Osteocyte (in vitro differentiated cells): ENCODE results near the gene TMEM271. TPM values are rescaled to one million over a fixed set of nuclear protein-coding genes. Genes with fewer than 3 reads are reported as not detected.
A peak's percentile ranks its signal among the peaks of the same experiment; 100 is the strongest.

Experiments used
- DNase-seq: peaks from one replicate; pipeline ENCODE4 v3.0.0; 2021; ENCODE audit warnings: mixed read lengths; ENCODE audit not compliant: unreplicated experiment; ENCODE audit errors: extremely low spot score
- H3K27ac Mint-ChIP-seq: one replicate; pipeline ENCODE4 v1.8.0; 2021; ENCODE audit warnings: mild to moderate bottlenecking, mixed read lengths; ENCODE audit not compliant: unreplicated experiment
- H3K27me3 Mint-ChIP-seq: one replicate; pipeline ENCODE4 v1.8.0; 2021; ENCODE audit warnings: mixed read lengths; ENCODE audit not compliant: unreplicated experiment
- H3K36me3 Mint-ChIP-seq: one replicate; pipeline ENCODE4 v1.8.0; 2021; ENCODE audit warnings: mixed read lengths; ENCODE audit not compliant: unreplicated experiment
- H3K4me1 Mint-ChIP-seq: one replicate; pipeline ENCODE4 v1.8.0; 2021; ENCODE audit warnings: mixed read lengths; ENCODE audit not compliant: unreplicated experiment
- H3K4me3 Mint-ChIP-seq: one replicate; pipeline ENCODE4 v1.8.0; 2021; ENCODE audit warnings: mild to moderate bottlenecking, moderate library complexity, mixed read lengths; ENCODE audit not compliant: unreplicated experiment
- H3K9me3 Mint-ChIP-seq: one replicate; pipeline ENCODE4 v1.8.0; 2021; ENCODE audit warnings: mixed read lengths; ENCODE audit not compliant: unreplicated experiment
- total RNA-seq: library from RNA; stranded (reverse); gene quantifications from 2 replicates; pipeline ENCODE4 v1.2.1, GENCODE V29; 2021
- TF ChIP-seq, protein P1 (sequence below): fragments of 200-600 bp; sonication (generic); IDR thresholded peaks from 2 replicates; pipeline ENCODE4 v1.5.0; 2021; ENCODE audit warnings: antibody characterized with exemption, mild to moderate bottlenecking, moderate library complexity

The TMEM271 gene
- total RNA-seq, 1 donor from 2014 or later, result not detected

DNA sequence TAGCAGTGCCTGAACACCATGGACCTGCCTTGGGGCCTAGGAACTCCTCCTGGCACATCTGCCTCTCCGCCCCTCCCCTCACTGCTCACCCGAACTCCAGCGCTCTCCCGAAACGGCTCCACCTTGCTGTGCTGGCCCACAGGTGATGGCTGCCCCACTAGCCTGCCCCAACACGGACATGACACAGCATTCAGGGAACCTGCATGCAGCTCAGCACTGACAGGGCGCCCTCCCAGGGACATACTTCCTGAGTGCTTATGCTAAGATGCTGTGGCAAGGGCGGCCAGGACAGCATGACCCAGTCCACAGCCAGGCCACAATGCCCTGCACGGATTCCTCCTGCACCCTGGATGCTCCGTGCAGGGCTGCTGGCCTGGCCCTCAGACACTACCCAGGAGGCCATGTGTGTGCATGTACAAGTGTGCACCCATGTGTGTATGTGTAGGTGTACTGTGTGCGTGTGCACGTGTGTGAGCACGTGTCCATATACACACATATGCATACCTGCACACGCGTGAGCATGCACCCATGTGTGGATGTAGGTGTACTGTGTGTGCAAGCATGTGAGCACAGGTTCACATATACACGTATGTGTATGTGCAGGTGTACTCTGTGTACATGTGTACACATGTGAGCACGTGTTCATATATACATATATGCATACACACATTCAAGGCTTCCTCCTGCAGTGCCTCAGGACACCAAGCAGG is 6.0 kb downstream of the TMEM271 start:
- peaks cover 24% of the 10 kb centered on the region for H3K27me3 Mint-ChIP-seq
- TF ChIP-seq, protein P1, sequence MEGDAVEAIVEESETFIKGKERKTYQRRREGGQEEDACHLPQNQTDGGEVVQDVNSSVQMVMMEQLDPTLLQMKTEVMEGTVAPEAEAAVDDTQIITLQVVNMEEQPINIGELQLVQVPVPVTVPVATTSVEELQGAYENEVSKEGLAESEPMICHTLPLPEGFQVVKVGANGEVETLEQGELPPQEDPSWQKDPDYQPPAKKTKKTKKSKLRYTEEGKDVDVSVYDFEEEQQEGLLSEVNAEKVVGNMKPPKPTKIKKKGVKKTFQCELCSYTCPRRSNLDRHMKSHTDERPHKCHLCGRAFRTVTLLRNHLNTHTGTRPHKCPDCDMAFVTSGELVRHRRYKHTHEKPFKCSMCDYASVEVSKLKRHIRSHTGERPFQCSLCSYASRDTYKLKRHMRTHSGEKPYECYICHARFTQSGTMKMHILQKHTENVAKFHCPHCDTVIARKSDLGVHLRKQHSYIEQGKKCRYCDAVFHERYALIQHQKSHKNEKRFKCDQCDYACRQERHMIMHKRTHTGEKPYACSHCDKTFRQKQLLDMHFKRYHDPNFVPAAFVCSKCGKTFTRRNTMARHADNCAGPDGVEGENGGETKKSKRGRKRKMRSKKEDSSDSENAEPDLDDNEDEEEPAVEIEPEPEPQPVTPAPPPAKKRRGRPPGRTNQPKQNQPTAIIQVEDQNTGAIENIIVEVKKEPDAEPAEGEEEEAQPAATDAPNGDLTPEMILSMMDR, result no peak
- H3K9me3 Mint-ChIP-seq, result peaks cover 4% of the 10 kb centered on the region
- H3K27ac Mint-ChIP-seq, result no peak overlapping the region
- DNase-seq, result peak; percentile 81
- H3K36me3 Mint-ChIP-seq, result no peaks in the 10 kb centered on the region
- no peak overlapping the region for H3K4me3 Mint-ChIP-seq
- H3K4me1 Mint-ChIP-seq, result peaks cover 3% of the 10 kb centered on the region

DNA sequence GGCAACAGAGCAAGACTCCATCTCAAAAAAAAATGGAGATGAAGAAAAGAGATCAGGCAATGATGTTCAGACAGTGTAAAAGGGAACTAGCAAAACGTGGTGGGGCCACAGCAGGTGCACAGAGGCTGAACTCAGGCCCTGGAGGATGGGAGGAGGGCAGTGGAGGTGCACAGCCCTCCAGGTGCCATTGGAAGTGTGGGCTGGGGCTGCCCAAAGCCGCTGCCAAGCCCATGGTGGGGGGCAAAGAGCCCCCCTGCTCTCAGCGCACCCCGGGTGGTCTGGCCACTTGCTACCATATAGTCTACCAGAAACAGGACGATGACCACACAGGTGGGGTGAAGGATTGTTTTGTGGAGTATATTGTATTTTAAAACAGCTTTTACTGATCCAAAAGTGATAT is 7.1 kb downstream of the TMEM271 start:
- no peak overlapping the region for H3K27ac Mint-ChIP-seq
- TF ChIP-seq, protein P1, result no peak
- peaks cover 12% of the 10 kb centered on the region for H3K9me3 Mint-ChIP-seq
- DNase-seq, result no peak
- no peaks in the 10 kb centered on the region for H3K36me3 Mint-ChIP-seq
- no peak overlapping the region for H3K4me3 Mint-ChIP-seq
- H3K27me3 Mint-ChIP-seq, result peaks cover 18% of the 10 kb centered on the region
- H3K4me1 Mint-ChIP-seq, result no peaks in the 10 kb centered on the region

DNA sequence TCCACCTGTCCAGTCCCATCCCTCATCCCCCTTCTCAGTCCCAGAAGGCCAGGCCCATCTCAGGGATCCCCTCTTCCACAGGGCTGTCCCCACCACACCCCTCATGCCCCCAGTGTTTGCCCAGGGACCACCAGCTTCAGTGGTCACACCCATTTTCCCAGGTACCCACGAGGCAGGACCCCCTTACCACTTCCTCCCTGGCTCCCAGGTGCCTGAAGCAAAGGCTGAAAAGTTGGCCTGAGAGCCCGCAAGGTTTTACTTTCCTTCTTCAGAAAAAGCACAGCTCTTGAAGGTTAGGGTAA is 7.8 kb downstream of the TMEM271 start:
- H3K9me3 Mint-ChIP-seq, result peaks cover 16% of the 10 kb centered on the region
- no peak overlapping the region for H3K4me3 Mint-ChIP-seq
- no peak for DNase-seq

DNA sequence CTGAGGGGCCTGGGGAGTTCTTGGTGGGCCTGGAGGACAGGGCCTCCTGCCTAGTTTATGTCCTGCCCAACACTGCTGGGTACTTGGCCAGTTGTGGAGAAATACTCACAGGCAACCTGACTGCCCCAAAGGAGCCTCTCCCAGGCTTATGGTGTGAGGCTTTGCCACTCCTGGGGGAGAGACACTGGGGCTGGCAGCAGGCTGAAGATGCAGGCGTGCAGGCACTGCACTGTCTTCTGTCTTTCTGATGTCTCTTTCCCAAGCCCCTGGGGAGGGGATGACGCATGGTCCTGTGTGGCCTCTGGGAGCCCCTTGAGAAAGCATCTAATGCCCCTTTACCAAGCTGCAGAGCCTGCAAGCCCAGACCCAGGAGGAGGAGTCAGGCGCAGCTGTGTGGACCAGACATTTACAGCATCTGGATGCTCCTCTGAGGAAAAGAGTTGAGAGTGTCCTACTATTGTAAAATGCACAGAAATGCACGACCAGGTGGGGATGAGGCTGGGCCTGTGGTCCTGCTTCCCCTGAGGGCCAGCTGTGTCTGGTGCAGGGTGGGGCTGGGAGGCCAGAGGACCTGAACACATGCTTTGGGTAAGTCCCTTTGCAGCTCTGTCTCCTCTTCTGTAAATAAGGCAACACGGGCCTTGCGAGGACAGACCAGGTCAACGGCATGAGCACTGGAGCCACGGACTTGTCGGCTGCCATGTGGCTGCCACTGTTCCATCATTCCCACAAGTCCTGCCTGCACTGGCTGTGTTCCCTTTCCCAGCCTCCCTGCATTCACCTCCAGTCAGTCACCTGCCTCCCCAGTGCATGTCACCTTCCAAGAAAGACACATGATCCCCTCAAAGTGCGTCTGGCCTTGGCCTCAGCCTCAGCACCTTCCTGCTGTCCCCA is 8.4 kb downstream of the TMEM271 start:
- H3K27me3 Mint-ChIP-seq, result peaks cover 12% of the 10 kb centered on the region
- no peak overlapping the region for H3K27ac Mint-ChIP-seq
- H3K4me1 Mint-ChIP-seq, result no peaks in the 10 kb centered on the region
- H3K4me3 Mint-ChIP-seq, result no peak overlapping the region
- no peaks in the 10 kb centered on the region for H3K36me3 Mint-ChIP-seq
- peak; percentile 83 for DNase-seq
- TF ChIP-seq, protein P1, result no peak
- peaks cover 21% of the 10 kb centered on the region for H3K9me3 Mint-ChIP-seq

More for the DNA sequence above, 7.8 kb downstream of the TMEM271 start:
- Mint-ChIP-seq H3K36me3 (no peaks in the 10 kb centered on the region), H3K4me1 (no peaks in the 10 kb centered on the region), H3K27ac (no peak overlapping the region), H3K27me3 (peaks cover 12% of the 10 kb centered on the region)
- TF ChIP-seq, protein P1, result no peak
